Adipocyte (in vitro differentiated cells): ENCODE measurements around the gene BABAM2.

Experiments
- DNase-seq: peaks from one replicate; pipeline ENCODE4 v3.0.0-alpha.2; 2015; ENCODE audit warnings: low read depth
- H3K27me3 ChIP-seq: replicated peaks from 2 replicates; pipeline ENCODE4 v1.7.0; 2013; ENCODE audit warnings: mild to moderate bottlenecking, low read length, moderate library complexity; ENCODE audit not compliant: control insufficient read depth, insufficient read depth
- H3K36me3 ChIP-seq: 2 replicates; pipeline ENCODE4 v1.7.0; 2013; ENCODE audit warnings: low read length, mild to moderate bottlenecking, moderate library complexity; ENCODE audit not compliant: control insufficient read depth, insufficient read depth, severe bottlenecking
- H3K4me1 ChIP-seq: 2 replicates; pipeline ENCODE4 v1.7.0; 2013; ENCODE audit warnings: mild to moderate bottlenecking, low read length, moderate library complexity; ENCODE audit not compliant: control insufficient read depth, insufficient read depth
- H3K4me3 ChIP-seq: 2 replicates; pipeline ENCODE4 v1.7.0; 2013; ENCODE audit warnings: mild to moderate bottlenecking, low read length, moderate library complexity
- H3K9ac ChIP-seq: 2 replicates; pipeline ENCODE4 v1.7.0; 2013; ENCODE audit warnings: mild to moderate bottlenecking, low read length, moderate library complexity
- H3K9me3 ChIP-seq: 2 replicates; pipeline ENCODE4 v1.7.0; 2013; ENCODE audit warnings: mild to moderate bottlenecking, low read length, moderate library complexity; ENCODE audit not compliant: control insufficient read depth

Gene BABAM2

DNA sequence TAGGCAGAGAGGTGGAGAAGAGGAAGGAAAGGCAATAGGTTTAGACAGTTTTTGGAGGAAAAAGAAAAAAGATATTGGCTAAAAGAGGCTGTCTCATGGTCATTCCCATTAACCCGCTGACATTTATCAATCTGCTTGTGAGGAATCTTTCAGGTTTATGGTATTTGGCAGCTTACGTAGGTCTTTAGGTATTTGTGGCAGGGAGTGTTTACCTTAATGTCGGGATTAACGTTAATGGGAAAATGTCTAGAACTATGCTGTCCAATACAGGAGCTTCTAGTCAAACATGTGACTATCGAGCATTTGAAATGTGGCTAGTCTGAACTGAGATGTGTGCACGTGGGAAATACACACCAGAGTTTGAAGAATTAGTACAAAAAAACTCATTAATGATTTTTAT is 144.2 kb downstream of the BABAM2 start:
- Histone ChIP-seq H3K27me3 (no peaks in the 10 kb centered on the region), H3K4me1 (peaks cover 12% of the 10 kb centered on the region), H3K9me3 (no peaks in the 10 kb centered on the region), H3K36me3 (no peaks in the 10 kb centered on the region), H3K4me3 (no peak overlapping the region), H3K9ac (no peak overlapping the region)
- DNase-seq = no peak

DNA sequence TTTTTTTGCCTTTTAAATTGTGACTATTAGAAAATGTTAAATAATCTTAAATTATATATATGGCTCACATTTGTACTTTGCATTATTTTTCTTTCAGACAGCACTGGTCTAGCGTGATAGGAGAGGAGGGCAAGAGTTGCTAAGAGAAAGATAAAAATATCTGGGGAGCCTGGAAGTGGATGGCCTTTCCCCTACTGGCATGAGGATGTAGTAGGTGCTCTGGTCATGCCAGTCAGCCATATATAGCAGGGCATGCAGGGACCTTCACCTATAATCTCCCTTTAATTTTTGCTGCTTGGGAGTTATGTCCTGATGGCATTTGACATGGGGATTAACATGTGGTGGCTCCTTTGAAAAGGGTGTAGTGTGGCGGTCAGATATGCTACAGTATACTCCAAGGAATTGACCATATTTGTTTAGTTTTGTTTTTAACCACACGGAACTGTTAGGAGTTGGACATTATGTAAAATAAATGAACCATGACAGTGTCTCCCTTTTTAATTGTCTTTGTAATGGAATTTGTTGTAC is 144.7 kb downstream of the BABAM2 start:
- no peaks in the 10 kb centered on the region for H3K9me3 ChIP-seq
- no peak overlapping the region for H3K4me3 ChIP-seq
- no peak for DNase-seq
- H3K36me3 ChIP-seq = no peaks in the 10 kb centered on the region
- peaks cover 12% of the 10 kb centered on the region for H3K4me1 ChIP-seq
- H3K27me3 ChIP-seq = no peaks in the 10 kb centered on the region
- H3K9ac ChIP-seq = no peak overlapping the region

DNA sequence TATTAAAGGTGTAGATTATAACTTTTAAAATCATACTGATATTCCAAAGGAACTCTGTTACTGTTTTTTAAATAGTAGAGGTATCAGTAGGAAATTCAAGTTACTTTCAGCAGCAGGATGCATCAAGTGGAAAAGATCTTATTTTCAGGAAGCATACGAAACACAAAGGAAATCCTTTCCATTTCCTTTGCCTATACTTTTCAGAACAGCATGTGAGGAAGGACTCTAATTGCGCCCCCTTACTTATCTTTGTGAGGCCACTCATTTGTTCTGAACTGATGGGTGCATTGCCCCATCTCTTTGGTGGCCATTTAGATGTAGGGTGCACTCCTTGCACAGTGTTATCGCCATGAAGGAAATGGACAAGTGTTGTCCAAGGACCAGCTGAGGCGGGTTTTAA is 145.3 kb downstream of the BABAM2 start:
- H3K4me3 ChIP-seq = no peak overlapping the region
- no peaks in the 10 kb centered on the region for H3K27me3 ChIP-seq
- no peaks in the 10 kb centered on the region for H3K36me3 ChIP-seq
- H3K4me1 ChIP-seq = peaks cover 6% of the 10 kb centered on the region
- DNase-seq = no peak
- no peaks in the 10 kb centered on the region for H3K9me3 ChIP-seq
- no peak overlapping the region for H3K9ac ChIP-seq

DNA sequence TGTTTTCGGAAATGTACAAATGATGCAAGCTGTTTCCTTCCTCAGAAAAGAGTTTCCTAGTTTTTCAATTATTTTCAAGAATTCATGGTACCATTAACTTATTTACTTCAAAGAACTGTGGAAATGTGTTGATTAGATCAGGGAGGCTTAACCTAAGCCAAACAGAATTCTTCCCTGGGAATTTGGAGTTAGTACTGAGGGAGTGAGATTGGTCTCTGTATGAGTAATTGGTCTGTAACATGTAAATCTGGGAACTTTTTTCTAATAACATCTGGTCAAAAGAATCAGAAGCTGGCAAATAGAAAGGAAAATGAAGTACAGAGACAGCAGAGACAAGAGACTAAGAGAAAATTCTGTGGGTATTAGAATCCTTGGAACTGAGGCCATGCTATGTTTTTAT is 145.8 kb downstream of the BABAM2 start:
- no peaks in the 10 kb centered on the region for H3K9me3 ChIP-seq
- no peaks in the 10 kb centered on the region for H3K36me3 ChIP-seq
- H3K27me3 ChIP-seq = no peaks in the 10 kb centered on the region
- peaks cover under 1% of the 10 kb centered on the region for H3K4me1 ChIP-seq
- no peak overlapping the region for H3K9ac ChIP-seq
- no peak overlapping the region for H3K4me3 ChIP-seq
- no peak for DNase-seq

DNA sequence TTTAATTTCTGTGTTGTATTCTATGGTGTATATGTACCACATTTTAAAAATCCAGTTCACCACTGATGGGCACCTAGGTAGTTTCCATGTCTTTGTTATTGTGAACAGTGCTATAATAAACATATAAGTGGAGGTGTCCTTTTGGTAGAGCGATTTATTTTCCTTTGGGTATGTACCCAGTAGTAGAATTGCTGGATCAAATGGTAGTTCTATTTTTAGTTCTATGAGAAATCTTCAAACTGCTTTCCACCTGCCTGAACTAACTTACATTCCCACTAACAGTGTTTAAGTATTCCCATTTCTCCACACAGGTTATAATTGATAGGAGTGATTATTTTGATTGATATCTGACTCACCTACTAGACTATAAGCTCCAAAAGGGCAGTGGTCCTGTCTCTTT is 148.2 kb downstream of the BABAM2 start:
- no peak overlapping the region for H3K9ac ChIP-seq
- H3K36me3 ChIP-seq = no peaks in the 10 kb centered on the region
- H3K4me1 ChIP-seq = no peaks in the 10 kb centered on the region

DNA sequence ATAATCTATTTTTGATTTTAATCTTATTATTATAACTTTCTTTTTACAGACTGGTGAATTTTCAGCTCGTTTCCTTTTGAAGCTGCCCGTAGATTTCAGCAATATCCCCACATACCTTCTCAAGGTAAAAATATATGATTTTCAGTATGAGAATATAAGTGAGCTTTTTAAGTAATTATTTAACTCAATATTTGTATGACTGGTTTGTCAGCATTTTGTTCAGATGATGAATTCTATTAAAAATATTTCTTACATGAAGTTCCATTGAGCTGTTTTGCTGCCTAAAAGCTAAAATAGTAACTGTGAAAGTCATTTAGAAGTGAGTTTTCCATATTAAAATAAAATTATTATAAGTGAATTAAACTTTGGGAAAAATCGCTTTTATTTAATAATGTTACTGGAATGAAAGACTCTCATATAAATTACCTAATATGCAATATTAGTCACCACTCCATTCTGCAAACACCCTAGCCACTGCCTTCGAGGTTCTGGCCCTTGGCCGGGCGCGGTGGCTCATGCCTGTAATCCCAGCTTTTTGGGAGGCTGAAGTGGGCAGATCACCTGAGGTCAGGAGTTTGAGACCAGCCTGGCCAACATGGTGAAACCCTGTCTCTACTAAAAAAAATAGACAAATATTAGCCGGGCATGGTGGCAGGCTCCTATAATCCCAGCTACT is 155.3 kb downstream of the BABAM2 start:
- DNase-seq = no peak
- Histone ChIP-seq H3K4me3 (no peak overlapping the region), H3K9me3 (no peaks in the 10 kb centered on the region), H3K4me1 (peaks cover 16% of the 10 kb centered on the region), H3K9ac (no peak overlapping the region), H3K27me3 (no peaks in the 10 kb centered on the region), H3K36me3 (no peaks in the 10 kb centered on the region)

More for the DNA sequence above, 148.2 kb downstream of the BABAM2 start:
- Histone ChIP-seq H3K9me3 (no peaks in the 10 kb centered on the region), H3K4me3 (no peak overlapping the region), H3K27me3 (no peaks in the 10 kb centered on the region)
- no peak for DNase-seq

DNA sequence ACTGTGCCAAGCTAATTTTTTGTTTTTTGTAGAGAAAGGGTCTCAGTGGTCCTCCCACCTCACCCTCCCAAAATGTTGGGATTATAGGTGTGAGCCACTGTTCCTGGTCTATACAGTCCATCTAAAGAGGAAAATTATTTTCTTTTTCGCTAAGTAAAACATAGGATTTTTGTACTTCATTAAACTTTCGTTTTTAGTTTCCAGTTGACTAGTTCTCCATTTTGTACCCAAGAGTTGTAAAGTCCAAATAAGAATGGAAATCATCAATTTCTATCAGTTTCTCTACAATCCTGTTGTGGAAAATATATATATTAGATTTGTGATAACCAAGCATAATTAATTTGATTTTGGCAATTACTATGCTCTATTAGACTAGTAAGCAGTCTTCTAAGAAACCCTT is 156.4 kb downstream of the BABAM2 start:
- Histone ChIP-seq H3K9ac (no peak overlapping the region), H3K36me3 (no peaks in the 10 kb centered on the region), H3K4me1 (peaks cover 16% of the 10 kb centered on the region), H3K9me3 (no peaks in the 10 kb centered on the region), H3K4me3 (no peak overlapping the region), H3K27me3 (no peaks in the 10 kb centered on the region)
- DNase-seq = no peak

DNA sequence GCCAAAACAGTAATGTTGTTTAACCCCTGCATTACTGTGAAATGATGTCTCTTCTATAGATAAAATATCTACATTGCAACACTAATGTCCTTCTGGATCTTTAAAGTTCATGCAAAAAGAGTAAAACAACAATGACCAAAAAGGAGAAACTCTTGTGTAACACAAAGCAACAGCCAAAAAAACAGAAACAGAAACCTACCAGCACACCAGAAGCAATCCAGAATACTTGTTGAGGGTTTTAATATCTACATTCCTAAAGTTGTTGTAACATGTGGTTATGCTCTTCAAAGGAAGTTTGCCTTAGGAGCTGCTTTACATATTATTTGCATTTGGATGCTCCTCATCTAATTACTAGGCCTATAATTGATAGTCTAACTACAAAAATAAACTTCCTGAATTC is 157.2 kb downstream of the BABAM2 start:
- peaks cover 20% of the 10 kb centered on the region for H3K4me1 ChIP-seq
- no peak overlapping the region for H3K9ac ChIP-seq
- no peaks in the 10 kb centered on the region for H3K9me3 ChIP-seq
- DNase-seq = peak; percentile 86
- no peaks in the 10 kb centered on the region for H3K27me3 ChIP-seq
- no peaks in the 10 kb centered on the region for H3K36me3 ChIP-seq
- H3K4me3 ChIP-seq = no peak overlapping the region

DNA sequence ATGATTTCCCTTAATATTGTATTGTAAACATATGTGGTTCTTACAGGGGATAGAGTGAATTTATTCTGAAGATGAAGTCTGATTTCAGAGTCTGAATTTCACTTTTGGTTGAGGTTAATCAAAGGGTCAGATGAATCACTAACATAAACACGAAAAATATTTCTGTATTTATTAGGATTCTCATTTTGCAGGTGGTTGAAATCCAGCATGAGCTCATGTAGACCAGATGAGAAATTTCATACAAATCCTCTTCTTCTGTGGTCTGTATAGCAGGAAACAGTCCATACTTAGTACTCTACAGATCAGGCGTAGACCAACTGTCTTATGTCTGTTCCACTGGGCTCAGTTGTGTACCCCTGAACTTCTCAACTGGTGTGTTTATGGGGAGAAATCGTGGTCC is 157.8 kb downstream of the BABAM2 start:
- no peaks in the 10 kb centered on the region for H3K27me3 ChIP-seq
- peaks cover 27% of the 10 kb centered on the region for H3K4me1 ChIP-seq
- no peak for DNase-seq
- peak overlapping the region; percentile 3 for H3K4me3 ChIP-seq
- no peaks in the 10 kb centered on the region for H3K9me3 ChIP-seq
- no peak overlapping the region for H3K9ac ChIP-seq
- no peaks in the 10 kb centered on the region for H3K36me3 ChIP-seq

DNA sequence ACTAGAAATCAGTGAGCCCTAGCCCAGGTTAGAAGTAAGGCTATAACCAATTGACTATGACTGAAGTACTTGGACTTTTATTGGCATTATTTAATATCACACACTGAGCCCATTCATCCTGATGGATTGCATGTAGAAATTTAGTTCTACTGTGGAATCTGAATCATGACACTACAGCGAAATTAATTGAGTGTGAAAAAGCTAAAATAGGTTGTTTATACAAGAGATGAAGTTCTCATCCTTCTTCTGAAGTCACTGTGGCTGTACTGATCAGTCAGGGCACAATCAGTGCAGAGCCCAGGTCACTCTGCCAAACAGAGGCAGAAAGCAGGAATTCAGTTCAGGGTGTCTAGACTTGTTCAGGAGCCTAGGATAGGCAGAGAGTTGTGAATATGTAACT is 158.9 kb downstream of the BABAM2 start:
- Histone ChIP-seq H3K4me1 (peaks cover 30% of the 10 kb centered on the region), H3K9ac (no peak overlapping the region), H3K9me3 (no peaks in the 10 kb centered on the region), H3K36me3 (no peaks in the 10 kb centered on the region), H3K4me3 (no peak overlapping the region), H3K27me3 (no peaks in the 10 kb centered on the region)
- DNase-seq = no peak

DNA sequence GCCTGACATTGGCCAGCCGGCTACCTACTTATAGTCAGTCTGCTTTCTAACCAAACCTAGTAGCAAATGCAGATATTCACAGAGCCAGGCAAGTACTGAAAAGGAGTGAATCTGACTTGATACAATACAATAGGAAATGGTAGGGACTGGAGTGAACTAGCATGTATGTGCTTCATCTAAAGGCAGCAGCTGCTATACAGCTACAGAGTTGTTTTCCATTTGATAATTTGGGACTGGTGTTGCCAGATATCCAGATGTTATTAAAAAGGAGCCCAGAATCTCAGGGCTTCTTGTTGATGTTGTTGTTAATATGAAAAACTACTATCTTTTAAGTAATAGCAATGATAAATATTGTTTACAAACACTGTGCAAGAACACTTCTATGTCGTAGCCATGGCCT is 159.4 kb downstream of the BABAM2 start:
- Histone ChIP-seq H3K4me1 (peaks cover 30% of the 10 kb centered on the region), H3K9ac (no peak overlapping the region), H3K27me3 (no peaks in the 10 kb centered on the region), H3K9me3 (no peaks in the 10 kb centered on the region), H3K4me3 (no peak overlapping the region), H3K36me3 (no peaks in the 10 kb centered on the region)
- no peak for DNase-seq

DNA sequence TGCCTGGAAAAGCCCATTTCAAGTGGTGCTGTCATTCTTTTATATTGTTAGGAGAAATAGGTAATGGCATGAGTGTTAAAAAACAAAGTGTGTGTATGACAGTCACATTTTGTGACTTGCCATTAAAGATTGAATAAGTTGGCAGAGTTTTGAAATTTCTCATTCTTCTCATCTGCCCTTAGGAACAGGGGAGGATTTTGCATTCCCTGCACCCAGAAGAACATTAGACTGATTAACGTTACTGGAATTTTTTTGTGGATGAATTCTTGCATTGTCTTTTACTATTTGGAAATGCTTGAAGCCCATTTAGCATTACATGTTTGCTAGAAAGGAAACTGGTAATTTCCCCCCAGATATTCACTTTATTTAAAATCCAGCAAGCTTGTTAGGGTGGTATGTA is 162.2 kb downstream of the BABAM2 start:
- Histone ChIP-seq H3K4me1 (peaks cover 21% of the 10 kb centered on the region), H3K9ac (peak overlapping the region; percentile 60), H3K4me3 (no peak overlapping the region), H3K36me3 (no peaks in the 10 kb centered on the region), H3K27me3 (no peaks in the 10 kb centered on the region), H3K9me3 (no peaks in the 10 kb centered on the region)
- DNase-seq = peak; percentile 47
